ENCODE data around the gene CDK2.
"Not testable (repeated sequence)": the region's sequence is repeated elsewhere in the genome, so short reads cannot be mapped to it uniquely, and the experiment has no call there.

The CDK2 gene

DNA sequence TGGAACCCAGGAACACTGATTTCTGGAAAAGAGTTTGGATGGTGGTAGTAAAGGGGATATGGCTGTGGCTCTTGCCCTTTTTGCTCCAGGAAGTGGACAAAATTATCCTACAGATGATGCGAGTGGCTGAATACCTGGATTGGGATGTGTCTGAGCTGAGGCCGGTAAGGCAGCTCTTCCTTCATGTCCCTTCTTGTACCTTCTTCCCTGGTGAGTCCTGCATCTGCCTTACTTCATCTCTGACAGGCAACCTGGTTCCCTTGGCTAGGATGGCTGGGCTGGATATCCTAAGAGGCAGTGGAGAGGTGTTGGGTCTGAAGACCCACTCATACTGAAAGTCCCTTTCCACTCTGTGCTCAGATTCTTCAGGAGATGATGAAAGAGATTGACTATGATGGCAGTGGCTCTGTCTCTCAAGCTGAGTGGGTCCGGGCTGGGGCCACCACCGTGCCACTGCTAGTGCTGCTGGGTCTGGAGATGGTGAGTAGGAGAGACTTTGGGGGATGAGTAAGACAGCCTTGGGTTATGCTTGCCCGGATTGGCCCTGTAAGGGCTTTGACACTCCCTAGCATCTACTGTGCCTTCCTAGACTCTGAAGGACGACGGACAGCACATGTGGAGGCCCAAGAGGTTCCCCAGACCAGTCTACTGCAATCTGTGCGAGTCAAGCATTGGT is 27.7 kb upstream of the CDK2 start:
- no peak for DNase-seq

DNA sequence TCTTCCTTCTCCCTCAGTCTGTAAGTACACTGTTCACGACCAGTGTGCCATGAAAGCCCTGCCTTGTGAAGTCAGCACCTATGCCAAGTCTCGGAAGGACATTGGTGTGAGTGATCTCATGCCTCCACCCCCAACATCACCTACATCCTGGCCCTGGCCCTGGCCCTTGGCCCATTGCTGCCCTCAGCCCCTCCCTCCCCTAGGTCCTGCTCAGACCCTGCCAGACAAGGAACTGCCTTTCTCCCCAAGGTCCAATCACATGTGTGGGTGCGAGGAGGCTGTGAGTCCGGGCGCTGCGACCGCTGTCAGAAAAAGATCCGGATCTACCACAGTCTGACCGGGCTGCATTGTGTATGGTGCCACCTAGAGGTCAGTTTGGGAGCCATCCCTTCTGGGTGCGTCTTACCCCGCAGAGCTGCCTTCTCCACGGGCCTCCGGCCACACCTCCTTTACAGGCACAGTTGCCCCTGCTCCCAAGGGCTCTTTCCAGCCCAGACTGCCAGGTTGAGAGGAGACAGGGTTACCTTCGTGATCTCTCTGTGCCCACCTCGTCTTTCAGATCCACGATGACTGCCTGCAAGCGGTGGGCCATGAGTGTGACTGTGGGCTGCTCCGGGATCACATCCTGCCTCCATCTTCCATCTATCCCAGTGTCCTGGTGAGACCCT is 26.4 kb upstream of the CDK2 start:
- DNase-seq, result peak; percentile 79

DNA sequence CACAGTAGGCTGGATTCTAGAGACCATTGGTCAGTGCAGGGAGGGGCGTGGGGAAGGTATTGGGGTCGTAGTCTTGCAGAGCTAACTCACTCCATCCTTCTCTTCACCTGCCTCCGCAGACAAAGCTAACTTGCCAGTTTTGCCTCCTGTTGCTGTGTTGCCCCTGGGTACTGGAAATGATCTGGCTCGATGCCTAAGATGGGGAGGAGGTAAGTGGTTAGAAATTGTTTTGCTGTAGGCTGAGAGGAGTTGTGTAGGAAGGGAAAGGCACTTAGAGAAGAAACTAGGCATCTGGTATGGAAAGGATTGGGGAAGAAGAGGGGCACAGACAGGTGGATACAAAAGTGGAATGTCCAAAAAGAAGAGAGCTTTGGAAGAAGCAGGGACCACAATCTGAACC is 24.6 kb upstream of the CDK2 start:
- DNase-seq, result no peak

DNA sequence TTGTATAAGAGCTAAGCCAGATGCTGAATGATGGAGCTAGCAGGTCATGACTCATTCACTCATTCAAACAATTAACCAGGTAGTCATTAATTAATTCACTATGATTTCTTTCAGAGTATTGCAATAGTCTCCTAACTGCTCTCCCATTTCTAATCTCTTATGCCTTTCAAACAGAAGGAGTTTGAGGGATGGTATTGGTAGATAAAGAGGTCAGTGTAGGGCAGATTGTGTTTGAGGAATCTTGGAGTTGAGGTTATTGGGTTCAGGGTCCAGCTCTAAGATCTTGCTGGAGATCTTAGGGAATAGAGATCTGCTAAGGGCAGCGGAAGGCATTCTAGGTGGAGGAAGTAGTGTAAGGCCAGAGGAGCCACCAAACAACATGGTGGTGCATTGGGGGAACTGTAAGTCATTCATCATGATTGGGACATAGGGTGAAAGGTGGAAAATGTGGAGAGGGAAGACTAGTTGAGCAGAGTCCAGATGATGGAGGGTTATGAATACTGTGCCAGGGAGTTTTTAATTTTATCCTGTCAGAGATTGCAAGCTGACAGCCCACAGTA is 24.0 kb upstream of the CDK2 start:
- DNase-seq, result no peak

DNA sequence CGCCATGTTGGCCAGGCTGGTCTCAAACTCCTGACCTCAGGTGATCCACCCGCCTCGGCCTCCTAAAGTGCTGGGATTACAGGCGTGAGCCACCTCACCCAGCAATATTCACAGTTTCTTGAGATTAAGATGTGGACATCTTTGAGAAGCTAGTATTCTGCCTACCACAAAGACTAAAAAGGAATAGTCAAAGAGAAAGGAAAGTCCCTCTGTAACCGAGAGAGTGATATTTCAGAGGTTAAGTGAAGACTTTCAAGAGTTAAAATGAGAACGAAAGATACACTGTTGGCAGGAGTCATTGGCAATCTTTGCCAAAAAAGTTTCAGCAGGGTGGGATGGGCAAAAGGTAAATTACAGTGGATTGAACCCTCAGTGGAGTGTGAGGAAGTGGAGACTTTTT is 20.1 kb upstream of the CDK2 start:
- DNase-seq, result no peak

DNA sequence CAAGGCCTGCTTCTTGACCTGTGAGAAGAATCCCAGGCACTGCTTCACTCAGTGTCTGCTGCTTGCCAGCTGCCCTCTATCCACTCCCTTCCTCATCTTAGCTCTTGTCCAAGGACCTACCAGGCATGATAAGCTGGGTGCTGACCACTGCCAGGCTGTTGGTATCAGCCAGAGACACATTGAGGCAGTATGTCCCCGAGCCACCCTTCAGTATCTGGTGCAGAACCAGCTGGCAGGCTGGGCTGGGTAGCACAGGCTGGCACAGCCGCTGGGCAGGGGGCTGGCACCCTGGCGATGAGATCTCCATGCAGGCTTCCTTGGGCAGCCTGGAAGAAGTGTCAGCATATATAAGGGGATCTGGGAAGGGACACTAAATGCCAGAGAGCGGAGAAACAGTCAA is 11.3 kb upstream of the CDK2 start:
- DNase-seq, result no peak

DNA sequence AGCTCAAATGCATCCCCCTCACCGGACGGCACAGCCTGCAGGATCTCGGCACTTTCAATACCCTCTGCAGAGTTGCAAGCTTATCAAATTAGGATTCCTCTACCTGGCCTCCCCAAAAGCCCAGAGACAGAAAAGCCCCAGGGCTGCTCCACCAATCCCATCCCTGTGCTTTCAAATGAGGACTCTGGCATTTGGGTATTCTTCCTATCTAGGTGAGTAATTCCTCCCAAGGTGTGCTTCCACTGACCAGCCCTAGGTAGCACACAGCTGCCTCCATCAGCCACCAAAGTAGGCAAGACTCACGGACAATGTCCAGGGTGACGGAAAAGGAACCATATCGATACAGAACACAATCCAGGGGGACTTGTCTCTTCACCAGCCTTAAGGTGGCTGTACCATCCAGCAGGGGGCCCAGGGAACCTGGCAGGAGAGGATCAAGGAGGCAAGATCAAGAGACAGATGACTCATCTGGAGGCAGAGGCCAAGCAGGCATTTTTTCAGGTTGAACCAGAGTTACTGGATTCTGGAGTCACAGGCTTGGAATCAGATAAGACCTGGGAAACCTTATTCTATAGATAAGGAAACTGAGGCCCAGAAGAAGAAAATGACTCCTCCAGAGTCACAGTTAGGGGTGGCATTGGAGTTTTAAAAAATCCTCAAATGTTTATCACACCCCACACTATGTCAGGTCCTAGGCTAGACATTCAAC is 10.7 kb upstream of the CDK2 start:
- no peak for DNase-seq

DNA sequence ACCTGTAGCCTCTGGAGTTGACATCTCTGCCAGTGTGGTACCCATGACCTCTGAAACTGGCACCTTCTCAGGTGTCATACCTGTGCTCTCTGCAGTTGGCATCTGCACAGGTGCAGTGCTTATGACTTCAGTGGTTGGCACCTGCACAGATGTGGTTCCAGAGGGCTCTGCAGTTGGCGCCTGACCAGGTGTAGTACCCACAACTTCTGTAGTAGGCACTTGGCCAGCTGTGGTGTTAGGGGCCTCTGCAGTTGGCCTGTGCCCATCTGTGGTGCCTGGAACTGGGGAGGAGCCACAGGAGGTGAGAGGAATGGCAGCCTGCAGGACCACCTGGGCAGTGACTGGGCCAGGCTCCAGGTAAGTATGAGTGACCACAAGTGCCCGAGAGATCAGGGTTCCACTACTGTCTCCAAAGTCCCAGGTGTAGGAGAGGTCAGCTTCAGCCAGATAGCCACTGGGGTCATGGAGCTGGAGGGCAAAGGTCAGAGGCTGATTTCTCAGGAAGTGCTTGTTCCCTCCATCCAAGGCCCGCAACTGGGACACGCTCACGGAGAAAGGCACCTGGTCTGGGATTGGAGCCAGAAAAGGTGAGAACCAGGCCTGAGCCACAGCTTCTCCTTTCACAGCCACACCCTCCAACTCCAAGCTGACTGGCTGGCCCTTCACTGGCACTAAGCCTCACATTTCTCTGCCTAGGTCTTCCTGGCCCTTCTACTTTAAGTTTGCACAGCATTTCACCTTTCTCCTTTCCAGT is 9.3 kb upstream of the CDK2 start:
- DNase-seq, result no peak

DNA sequence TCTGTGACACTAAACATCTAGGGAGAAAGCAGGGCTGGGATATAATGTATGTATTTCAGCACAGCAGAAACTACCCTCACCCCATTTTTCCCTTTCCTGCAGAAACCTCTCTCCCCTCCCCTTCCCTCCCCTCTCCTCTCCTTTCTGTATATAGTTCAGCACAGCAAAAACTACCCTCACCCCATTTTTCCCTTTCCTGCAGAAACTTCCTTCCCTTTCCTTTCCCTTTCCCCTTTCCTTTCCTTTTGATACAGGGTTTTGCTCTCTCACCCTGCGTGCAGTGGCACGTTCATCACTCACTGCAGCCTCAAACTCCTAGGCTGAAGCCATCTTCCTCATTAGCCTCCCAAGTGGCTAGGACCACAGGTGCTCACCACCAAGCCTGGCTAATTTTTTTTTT is 2.9 kb upstream of the CDK2 start:
- no peak for DNase-seq

DNA sequence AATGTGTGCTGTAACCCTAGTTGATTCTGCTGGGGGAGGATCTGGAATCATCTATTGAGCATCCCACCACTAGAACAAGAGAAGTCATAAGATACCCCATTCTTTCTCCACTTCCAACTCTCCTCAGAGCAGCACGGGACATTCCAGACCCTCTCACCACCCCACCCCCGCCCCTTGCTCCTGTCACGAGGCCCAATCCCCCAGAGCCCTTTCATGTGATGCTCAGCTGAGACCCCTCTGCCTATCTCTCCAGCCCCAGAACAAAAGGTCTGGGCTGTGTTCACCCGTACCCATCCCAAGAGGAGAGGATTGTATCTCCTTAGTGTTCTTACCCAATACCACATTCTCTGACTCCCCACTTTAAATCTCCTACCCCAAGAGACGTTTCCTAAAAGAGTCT is 1.4 kb upstream of the CDK2 start:
- no peak for DNase-seq

DNA sequence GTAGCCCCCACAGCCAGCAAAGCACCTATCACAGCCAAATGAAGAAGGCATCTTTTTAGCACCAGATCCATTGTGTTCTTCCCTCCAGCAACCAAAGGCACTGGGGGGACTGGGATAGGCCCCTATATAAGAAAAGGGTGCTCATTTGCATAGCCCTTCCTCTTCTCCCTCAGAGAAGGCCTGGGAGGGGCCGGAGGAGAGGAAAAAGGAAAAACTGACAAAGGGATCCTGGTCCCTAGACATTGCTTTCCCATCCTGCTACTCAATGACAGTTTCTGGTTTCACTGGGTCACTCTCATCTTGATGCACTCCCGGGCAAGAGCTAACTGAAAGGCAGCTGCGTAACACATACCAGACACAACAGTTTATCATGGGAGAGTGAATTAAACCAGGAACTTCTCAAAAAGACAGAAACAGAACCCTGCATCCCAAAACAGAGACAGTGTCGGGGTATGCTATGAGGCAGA is 656 bp upstream of the CDK2 start, which contains the start of gene PMEL:
TSS of gene PMEL (minus strand) at position 102 of the 467 bp plus-strand sequence. CDS start at position 71, 31 bp downstream.
- no peak for DNase-seq

DNA sequence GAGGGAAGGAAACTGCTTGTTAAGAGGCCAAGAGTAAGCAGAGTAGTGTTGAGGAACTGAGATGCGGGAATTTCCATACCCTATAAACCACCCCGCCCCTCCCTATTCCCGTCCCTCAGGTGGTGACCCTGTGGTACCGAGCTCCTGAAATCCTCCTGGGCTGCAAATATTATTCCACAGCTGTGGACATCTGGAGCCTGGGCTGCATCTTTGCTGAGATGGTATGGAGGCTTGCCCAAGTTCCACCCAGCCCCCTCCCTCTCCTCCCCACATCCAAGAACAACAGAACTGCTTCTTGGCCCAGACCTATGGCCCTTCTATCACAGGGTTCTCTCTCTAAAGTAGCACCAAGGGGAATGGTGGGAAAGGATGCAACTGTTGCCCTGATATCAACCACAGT is 2.7 kb downstream of the CDK2 start:
- DNase-seq, result no peak

DNA sequence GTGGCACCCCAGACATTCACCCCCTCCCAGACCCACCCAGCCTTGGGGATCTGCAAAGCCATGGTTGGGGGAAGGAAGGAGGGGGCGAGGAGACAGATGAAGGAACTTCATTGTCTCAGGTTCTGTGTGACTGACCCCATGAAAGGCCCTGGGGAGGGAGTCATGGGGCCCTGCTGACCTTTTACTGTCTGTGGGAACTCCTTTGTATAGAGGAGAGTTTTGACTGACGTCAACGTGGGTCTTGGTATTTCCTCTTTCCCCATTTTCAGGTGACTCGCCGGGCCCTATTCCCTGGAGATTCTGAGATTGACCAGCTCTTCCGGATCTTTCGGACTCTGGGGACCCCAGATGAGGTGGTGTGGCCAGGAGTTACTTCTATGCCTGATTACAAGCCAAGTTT is 4.1 kb downstream of the CDK2 start:
- no peak for DNase-seq

DNA sequence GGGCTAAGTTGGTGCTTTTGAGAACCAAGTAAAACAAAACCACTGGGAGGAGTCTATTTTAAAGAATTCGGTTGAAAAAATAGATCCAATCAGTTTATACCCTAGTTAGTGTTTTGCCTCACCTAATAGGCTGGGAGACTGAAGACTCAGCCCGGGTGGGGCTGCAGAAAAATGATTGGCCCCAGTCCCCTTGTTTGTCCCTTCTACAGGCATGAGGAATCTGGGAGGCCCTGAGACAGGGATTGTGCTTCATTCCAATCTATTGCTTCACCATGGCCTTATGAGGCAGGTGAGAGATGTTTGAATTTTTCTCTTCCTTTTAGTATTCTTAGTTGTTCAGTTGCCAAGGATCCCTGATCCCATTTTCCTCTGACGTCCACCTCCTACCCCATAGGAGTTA is 5.4 kb downstream of the CDK2 start:
- no peak for DNase-seq

DNA sequence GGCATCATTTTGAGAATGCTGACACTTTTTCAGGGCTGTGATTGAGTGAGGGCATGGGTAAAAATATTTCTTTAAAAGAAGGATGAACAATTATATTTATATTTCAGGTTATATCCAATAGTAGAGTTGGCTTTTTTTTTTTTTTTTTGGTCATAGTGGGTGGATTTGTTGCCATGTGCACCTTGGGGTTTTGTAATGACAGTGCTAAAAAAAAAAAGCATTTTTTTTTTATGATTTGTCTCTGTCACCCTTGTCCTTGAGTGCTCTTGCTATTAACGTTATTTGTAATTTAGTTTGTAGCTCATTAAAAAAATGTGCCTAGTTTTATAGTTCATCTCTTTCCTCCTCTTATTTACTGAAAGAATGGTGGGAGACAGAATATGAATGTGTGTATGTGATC is 5.8 kb downstream of the CDK2 start:
- DNase-seq, result no peak

DNA sequence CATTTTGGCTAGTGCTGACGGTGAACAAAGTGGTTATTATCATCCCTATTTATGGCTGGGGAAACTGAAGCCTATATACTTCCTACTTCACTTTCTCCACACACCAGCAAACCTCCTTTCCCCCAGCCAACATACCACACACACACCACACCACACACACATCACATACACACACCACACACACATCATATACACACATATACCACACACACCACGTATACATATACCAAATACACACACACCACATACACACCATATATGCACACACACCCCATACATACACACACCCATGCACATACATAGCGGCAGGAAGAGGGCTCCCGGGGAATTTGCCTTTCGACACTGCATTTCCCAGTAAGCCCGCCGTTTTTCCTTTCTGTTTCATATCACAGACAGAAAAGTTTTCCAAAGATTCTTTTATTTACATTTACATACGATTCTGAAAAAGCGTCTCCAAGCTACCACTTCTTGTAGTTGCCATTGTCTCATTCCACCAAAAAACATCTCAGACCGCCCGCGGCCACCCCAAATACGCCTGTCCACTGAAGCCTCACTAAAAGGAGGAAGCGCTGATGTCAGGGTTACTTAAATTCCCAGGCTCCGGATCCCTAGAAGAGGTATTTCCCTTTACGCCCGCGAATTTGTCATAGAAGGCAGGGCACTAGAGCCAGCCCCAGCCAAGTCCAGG is 6.4 kb downstream of the CDK2 start:
- no peak for DNase-seq

DNA sequence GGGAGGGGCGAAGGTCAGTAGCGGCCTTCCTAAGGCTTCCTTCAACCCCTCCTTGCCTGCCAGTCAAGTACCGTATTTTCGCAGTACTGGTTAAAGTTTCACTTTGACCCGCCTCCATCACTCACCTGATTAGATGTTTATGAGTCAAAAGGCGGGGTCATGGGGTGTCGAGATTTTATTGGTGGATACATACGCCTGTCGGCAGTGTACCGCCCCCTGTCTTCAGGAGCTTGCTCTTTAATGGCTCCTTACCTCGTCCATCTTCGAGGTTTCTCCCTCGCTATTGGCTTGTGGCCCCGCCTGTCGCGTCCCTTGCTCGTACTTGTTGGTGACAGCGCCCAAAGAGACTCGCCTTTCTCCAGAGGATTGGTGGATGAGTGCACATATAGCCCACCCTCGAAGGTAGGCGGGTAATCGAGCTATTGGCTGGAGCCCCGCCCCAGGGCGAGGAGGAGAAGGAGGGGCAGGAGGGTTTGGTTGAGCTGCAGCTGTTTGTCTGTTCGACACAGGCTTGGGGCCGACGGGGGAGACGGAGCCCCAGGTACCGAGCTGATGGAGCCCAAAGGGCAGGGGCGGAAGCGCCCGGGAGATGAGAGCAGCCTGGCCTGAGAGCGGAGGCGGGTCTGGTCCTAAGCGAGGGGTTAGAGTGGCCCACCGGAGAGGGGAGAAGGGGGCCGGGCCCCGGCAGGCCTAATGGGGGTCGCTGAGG is 7.1 kb downstream of the CDK2 start, which contains the start of gene RAB5B:
TSS of gene RAB5B (plus strand) at position 480 of the 709 bp plus-strand sequence. CDS start 12,883 bp downstream, outside the sequence.
- DNase-seq, result peak; percentile 100

DNA sequence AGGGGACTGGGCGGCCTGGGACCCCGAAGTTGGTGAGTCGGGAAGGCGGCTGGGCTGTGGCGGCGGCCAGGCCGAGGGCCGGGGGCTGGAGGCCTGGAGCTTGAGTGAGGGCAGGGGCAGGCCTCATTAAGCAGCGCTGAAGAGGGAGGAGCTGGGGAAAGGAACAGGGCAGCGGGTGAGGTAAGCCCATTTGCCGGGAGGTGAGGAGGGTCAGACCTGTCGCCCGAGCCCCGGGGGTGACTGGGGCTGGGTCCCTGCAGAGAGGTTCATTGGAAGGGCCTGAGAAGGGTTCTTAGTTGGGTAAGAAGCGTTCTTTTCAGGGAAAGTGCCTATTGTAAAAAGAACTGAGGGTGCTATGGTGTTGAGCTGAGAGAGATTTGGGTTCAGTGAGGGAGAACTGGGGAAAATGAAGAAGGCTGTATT is 7.7 kb downstream of the CDK2 start:
- DNase-seq, result no peak

DNA sequence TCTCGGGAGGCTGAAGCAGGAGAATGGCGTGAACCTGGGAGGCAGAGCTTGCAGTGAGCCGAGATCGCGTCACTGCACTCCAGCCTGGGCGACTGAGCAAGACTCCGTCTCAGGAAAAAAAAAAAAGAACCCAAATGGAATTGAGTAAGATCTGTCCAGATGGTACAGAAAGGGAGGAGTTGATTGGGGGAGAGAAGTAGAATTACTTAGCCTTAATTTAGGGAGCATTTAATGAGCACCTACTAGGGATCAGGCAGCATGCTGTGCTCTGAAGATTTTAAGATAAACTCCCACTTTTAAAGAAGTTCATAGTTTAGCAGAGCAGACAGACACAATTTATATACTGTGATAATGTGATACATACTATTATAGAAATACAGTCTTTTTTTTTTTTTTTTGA is 11.8 kb downstream of the CDK2 start:
- DNase-seq, result no peak

DNA sequence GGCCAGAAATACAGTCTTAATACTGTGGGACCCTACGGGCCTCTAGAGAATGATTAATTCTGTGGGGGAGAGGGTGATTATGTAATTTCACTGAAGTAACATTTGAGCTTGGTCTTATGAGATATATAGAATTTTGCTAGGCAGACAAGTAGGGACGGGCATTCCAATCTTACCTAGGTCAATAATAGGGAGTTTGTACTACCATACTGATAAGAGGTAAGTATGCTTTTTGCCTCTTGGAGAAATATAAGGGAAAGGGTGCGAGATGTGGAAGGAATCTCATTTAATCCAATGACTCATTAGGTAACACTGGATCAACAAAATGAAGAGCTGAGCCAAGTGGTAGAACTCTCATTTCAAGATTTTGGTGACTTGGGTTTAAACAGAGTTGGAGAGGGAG is 12.4 kb downstream of the CDK2 start:
- no peak for DNase-seq

DNA sequence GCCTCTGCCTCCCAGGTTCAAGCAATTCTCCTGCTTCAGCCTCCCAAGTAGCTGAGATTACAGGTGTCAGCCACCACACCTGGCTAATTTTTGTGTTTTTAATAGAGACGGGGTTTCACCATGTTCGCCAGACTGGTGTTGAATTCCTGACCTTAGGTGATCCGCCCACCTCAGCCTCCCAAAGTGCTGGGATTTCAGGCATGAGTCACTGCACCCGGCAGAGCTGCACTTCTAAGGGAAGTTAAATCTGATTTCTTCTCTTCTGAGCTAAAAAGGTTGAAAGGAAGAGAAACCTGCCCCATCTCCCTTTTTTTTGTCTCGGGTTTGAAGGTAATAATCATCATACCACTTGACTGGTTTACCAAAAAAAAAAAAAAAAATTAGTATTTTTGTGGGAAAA is 15.3 kb downstream of the CDK2 start:
- not testable (repeated sequence) for DNase-seq

All from NCI-H1436 (cell line).